GM12873 (cell line): ENCODE measurements around the gene PHYHIPL.

Experiments
- TF ChIP-seq, protein P1 (sequence below): IDR thresholded peaks from 2 replicates; pipeline ENCODE4 v1.5.1; 2012; ENCODE audit warnings: low read depth, mild to moderate bottlenecking, moderate library complexity, low read length, control low read depth; ENCODE audit not compliant: insufficient read depth; ENCODE audit errors: missing control alignments

The PHYHIPL gene

GRCh38 chr10:59229441-59229840 is 53.0 kb downstream of the PHYHIPL start:
- TF ChIP-seq, protein P1, sequence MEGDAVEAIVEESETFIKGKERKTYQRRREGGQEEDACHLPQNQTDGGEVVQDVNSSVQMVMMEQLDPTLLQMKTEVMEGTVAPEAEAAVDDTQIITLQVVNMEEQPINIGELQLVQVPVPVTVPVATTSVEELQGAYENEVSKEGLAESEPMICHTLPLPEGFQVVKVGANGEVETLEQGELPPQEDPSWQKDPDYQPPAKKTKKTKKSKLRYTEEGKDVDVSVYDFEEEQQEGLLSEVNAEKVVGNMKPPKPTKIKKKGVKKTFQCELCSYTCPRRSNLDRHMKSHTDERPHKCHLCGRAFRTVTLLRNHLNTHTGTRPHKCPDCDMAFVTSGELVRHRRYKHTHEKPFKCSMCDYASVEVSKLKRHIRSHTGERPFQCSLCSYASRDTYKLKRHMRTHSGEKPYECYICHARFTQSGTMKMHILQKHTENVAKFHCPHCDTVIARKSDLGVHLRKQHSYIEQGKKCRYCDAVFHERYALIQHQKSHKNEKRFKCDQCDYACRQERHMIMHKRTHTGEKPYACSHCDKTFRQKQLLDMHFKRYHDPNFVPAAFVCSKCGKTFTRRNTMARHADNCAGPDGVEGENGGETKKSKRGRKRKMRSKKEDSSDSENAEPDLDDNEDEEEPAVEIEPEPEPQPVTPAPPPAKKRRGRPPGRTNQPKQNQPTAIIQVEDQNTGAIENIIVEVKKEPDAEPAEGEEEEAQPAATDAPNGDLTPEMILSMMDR: no peak

- TF ChIP-seq, protein P1: no peak
Measured at GRCh38 chr10:59234194-59234593, 57.8 kb downstream of the PHYHIPL start.

GRCh38 chr10:59234816-59235429 is 58.5 kb downstream of the PHYHIPL start:
- TF ChIP-seq, protein P1: peak; percentile 61

GRCh38 chr10:59236064-59236697 is 59.7 kb downstream of the PHYHIPL start:
- TF ChIP-seq, protein P1: no peak

- TF ChIP-seq, protein P1: no peak
Measured at GRCh38 chr10:59237775-59238174, 61.3 kb downstream of the PHYHIPL start.

GRCh38 chr10:59240582-59241183 is 64.2 kb downstream of the PHYHIPL start:
- TF ChIP-seq, protein P1: peak; percentile 40

DNA sequence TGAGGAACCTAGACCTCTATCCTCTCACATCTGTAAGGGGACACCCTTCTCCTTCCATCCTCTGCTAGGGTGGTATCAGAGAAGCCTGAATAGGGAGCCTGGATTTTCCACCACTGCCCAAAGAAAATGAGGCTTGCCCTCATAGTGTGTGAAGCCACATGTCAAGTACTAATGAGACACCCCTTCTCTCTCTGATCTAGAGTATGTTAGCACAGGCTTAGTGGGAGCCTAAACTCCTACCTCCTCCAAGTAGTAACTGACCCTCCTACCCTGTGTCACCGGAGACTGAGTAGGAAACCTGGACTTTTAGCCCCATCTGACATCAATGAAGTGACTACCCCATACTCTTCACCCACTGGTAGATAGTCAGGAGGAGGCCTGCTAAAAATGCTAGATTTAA is 65.6 kb downstream of the PHYHIPL start:
- TF ChIP-seq, protein P1: no peak
